RWPE1 (cell line): Measurements from ENCODE around the gene PSMA7.

ENCODE experiments used
- CTCF ChIA-PET: fragments of 350-600 bp; sonication (Branson Sonifier 250); formaldehyde crosslinking; extraction: SDS; loops from one replicate; lab custom pipeline; 2021; lab: Yijun Ruan, JAX
- POLR2A ChIA-PET: fragments of 400-600 bp; formaldehyde crosslinking; extraction: SDS; loops from one replicate; lab custom pipeline; 2020; ENCODE audit warnings: antibody characterized with exemption; ENCODE audit not compliant: low non-redundant PET; lab: Yijun Ruan, JAX
- DNase-seq: peaks from one replicate; pipeline ENCODE4 v3.0.0; 2012; ENCODE audit warnings: low spot score
- H3K27ac ChIP-seq: fragments of 450-650 bp; 2 replicates; pipeline ENCODE4 v1.5.1; 2017
- TF ChIP-seq, protein P1 (sequence below): fragments of 450-650 bp; conservative IDR thresholded peaks from 2 replicates; pipeline ENCODE4 v1.5.1; 2017; ENCODE audit warnings: low read depth, mild to moderate bottlenecking

The PSMA7 gene

DNA sequence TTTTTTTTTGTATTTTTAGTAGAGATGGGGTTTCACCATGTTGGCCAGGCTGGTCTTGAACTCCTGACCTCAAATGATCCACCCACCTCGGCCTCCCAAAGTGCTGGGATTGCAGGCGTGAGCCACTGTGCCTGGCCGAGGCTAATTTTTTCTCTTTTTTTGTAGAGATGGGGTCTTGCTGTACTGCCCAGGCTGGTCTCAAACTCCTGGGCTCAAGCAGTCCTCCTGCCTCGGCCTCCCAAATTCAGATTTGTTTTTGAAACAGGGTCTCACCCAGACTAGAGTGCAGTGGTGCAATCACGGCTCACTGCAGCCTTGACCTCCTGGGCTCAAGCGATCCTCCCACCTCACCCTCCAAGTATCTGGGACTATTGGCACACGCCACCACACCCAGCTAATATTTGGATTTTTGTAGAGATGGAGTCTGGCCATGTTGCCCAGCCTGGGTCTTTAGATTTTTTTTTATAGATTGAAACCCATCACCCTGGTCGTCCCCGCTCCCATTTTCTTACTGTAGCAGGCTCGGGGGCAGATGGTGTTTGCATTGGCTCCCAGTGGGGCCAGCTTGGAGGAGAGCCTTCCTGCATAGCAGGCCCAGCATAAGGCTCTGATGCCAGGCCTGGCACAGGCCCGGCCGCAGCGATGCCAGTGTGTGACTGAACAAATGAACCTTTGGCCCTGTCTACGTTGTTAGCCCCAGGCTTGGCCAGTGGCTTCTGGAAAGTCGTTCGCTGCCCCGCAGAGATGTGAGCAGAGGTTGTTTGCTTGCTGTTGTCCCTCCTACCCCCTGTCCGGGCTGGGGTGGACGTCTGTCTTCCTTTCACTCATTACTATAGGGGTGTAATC, 35.3 kb upstream of the PSMA7 start:
- 0 out of 2 replicates have a peak overlapping the region, but pooled peaks have one; percentile 1 for H3K27ac ChIP-seq
- DNase-seq, result no peak
- TF ChIP-seq, protein P1, sequence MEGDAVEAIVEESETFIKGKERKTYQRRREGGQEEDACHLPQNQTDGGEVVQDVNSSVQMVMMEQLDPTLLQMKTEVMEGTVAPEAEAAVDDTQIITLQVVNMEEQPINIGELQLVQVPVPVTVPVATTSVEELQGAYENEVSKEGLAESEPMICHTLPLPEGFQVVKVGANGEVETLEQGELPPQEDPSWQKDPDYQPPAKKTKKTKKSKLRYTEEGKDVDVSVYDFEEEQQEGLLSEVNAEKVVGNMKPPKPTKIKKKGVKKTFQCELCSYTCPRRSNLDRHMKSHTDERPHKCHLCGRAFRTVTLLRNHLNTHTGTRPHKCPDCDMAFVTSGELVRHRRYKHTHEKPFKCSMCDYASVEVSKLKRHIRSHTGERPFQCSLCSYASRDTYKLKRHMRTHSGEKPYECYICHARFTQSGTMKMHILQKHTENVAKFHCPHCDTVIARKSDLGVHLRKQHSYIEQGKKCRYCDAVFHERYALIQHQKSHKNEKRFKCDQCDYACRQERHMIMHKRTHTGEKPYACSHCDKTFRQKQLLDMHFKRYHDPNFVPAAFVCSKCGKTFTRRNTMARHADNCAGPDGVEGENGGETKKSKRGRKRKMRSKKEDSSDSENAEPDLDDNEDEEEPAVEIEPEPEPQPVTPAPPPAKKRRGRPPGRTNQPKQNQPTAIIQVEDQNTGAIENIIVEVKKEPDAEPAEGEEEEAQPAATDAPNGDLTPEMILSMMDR, result no peak
- ChIA-PET POLR2A (no interaction called here), CTCF (no interaction called here)

DNA sequence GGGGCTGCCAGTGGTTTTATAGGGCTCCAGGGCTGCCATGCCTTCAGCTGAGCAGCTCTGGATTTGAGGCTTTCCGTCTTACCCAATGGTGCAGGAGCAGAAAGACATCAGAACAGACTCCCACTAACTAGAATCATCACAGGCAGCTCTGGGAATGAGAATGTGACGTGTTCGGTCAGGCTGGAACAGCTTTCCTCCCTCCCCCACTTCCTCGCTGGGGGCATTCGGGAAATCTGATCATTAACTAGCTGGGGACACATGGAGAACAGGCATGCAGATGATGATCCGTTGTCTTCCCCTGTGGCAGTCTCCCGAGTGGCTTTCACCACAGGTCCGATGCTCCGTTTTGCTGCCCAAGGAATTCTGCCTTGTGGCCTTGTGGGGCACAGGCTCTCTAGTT, 34.1 kb upstream of the PSMA7 start:
- TF ChIP-seq, protein P1, result no peak
- CTCF ChIA-PET, result interaction anchor here (0.6 to 0.7 kb wide), 3 partner anchors 21 to 237 kb away, joined by 3 to 4 read pairs (median 3); no protein-coding TSS in a partner anchor
- POLR2A ChIA-PET, result no interaction called here
- DNase-seq, result no peak
- H3K27ac ChIP-seq, result peak overlapping the region; percentile 27

DNA sequence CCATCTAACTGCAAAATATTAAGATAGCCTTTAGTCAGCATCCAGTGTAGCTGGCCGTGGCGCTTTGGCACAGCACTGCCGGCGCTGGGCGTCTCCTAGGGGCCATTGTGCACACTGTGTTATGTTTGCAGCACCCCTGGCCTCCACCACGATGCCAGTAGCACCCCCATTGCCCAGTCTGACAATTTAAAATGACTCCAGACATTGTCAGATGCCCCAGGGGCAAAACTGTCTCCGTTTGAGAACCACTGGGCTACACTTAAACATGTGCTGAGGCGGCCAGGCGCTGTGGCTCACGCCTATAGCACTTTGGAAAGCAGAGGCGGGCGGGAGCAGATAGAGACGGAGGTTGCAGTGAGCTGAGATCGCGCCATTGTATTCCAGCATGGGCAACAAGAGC, 33.7 kb upstream of the PSMA7 start:
- DNase-seq, result no peak
- ChIA-PET POLR2A (no interaction called here), CTCF (interaction anchor here (0.6 kb wide), 1 partner anchor 237 kb away, joined by 4 read pairs; no protein-coding TSS in a partner anchor)
- TF ChIP-seq, protein P1, result no peak
- H3K27ac ChIP-seq, result peak overlapping the region; percentile 27

DNA sequence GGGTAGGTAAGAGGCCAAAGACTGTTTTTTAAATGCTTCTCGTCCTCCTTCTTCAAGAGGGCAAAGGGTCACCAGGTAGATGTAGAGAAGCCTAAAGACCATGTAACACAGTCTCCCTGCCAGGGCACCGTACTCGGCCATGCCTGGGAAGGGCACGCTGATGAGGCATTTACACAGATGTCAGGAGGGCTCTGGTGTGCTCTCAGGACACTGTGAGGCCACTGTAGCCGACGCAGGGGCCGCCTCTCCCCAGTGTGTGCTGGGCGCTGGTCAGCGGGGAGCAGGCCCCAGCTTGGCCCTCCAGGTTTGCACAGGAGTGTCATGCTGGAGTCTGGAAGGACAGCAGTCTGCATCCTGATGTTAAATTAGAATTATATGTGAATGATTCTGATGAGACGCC, 32.5 kb upstream of the PSMA7 start:
- no peak for DNase-seq
- TF ChIP-seq, protein P1, result no peak
- CTCF ChIA-PET, result no interaction called here
- H3K27ac ChIP-seq, result no peak overlapping the region; the same call in 1 of the 2 replicates
- POLR2A ChIA-PET, result no interaction called here

DNA sequence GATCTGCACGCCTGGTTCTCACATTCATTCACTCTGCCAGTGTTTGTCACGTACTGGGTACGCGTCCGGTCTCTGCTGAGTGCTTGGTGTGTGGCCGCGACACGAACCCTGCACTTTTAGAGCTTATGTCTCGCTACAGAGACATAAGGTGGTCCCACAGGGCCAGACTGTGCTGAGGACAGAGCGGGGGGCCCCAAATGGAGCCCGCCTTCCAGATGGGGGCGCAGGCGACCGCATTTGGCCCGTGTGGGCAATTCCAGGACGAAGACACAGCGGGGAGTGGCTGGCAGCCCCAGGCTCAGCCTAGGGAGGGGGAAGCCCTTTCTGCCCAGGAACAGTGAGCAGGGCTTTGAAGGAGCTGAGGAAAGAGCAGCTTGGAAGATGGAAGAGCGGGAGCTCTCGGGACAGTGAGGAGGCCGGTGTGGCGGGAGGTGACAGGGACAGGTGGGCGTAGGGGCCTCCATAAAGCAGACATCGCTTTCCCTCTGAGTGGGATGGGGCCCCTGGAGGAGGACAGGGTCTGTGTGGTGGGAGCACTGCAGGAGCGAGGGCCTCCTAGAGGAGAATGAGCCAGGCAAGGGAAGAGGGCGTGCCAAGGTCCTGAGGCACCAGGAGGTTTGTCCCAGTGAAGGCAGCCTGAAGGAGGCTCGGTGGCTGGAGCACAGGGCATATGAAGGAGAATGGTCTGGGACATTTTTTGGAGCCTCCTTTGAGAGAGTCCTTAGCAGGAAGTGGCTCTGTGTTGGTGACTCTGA, 31.9 kb upstream of the PSMA7 start:
- H3K27ac ChIP-seq, result no peak overlapping the region
- POLR2A ChIA-PET, result no interaction called here
- no peak for DNase-seq
- TF ChIP-seq, protein P1, result no peak
- CTCF ChIA-PET, result no interaction called here

DNA sequence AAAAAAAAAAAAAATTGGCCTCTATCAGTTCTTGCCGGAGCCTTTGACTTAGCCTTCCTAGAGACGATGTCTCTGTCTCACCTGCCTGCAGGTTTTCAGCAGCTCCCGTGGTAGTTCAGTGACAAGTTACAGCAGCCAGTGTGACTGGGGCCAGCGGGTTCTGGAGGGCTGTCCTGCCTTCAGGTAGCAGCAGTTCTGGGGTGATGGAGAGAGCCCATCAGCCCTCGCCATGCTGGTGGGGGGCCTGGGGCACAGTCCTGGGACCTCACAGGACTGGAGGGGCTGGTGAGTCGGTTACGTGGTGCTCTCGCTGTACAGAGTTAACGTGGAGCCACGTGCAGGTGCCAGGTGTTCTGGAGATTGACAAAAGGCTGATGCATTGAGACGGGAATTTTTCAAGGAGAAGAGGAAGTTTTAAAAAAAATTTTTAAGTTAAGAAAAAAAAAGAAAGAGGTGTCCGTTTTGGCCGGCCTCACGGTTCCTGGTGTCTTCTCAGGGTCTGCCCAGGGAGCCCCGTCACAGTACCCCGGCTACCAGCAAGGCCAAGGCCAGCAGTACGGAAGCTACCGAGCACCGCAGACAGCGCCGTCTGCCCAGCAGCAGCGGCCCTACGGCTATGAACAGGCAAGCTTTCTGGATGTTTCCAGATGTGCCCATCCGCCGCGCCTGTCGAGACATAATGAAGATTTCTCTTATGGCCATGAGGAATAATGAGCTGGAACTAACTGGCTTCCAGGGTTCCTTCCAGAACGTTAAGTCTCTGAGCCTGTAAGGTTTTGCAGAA, 31.0 kb upstream of the PSMA7 start:
- H3K27ac ChIP-seq, result no peak overlapping the region
- TF ChIP-seq, protein P1, result no peak
- POLR2A ChIA-PET, result no interaction called here
- CTCF ChIA-PET, result no interaction called here
- DNase-seq, result no peak
